Measurements from ENCODE around the gene AGPAT1. TPM values are rescaled to one million over a fixed set of nuclear protein-coding genes. Genes with fewer than 3 reads are reported as not detected.

AGPAT1 gene
- total and polyA plus RNA-seq, 2 of the 13 experiments (the other 11 are each of a cell fraction or from before 2014, with no cell fraction given) = 51.3 to 139 TPM

DNA sequence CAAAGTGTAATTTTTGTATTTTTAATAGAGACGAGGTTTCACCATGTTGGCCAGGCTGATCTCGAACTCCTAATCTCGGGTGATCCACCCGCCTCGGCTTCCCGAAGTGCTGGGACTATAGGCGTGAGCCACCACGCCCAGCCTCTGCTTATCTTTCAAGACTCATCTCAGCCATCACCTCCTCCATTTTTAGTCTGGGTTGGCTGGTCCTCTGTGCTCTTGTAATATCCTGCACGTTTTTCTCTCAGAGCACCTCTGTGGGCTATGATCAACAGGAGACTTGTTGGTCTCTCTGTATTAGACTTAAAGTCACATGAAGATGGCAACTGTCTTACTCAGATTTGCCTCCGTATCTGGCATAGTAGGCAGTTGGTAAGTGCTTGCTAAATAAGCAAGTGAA lies 40.4 kb upstream of the AGPAT1 start (continued):
- no peak for TF ChIP-seq MXD4 (CRISPR knock-in tag; IDR thresholded peaks at IDR 0.05)
- no peak for TF ChIP-seq PAX8 (CRISPR knock-in tag; IDR thresholded peaks at IDR 0.05; ENCODE audit: borderline replicate concordance)
- TF ChIP-seq ZNF441 (CRISPR knock-in tag; IDR thresholded peaks at IDR 0.05; ENCODE audit: borderline replicate concordance) = no peak
- no peak for TF ChIP-seq KDM4B (CRISPR knock-in tag; IDR thresholded peaks at IDR 0.05)
- TF ChIP-seq CREM (IDR thresholded peaks at IDR 0.05) = no peak
- TF ChIP-seq CREM (CRISPR knock-in tag; IDR thresholded peaks at IDR 0.05) = no peak
- TF ChIP-seq MTA1 (CRISPR knock-in tag; IDR thresholded peaks at IDR 0.05; ENCODE audit: borderline replicate concordance) = no peak
- TF ChIP-seq, protein P1, sequence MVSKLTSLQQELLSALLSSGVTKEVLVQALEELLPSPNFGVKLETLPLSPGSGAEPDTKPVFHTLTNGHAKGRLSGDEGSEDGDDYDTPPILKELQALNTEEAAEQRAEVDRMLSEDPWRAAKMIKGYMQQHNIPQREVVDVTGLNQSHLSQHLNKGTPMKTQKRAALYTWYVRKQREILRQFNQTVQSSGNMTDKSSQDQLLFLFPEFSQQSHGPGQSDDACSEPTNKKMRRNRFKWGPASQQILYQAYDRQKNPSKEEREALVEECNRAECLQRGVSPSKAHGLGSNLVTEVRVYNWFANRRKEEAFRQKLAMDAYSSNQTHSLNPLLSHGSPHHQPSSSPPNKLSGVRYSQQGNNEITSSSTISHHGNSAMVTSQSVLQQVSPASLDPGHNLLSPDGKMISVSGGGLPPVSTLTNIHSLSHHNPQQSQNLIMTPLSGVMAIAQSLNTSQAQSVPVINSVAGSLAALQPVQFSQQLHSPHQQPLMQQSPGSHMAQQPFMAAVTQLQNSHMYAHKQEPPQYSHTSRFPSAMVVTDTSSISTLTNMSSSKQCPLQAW (CRISPR knock-in tag; IDR thresholded peaks at IDR 0.05) = no peak
- TF ChIP-seq, protein P2, sequence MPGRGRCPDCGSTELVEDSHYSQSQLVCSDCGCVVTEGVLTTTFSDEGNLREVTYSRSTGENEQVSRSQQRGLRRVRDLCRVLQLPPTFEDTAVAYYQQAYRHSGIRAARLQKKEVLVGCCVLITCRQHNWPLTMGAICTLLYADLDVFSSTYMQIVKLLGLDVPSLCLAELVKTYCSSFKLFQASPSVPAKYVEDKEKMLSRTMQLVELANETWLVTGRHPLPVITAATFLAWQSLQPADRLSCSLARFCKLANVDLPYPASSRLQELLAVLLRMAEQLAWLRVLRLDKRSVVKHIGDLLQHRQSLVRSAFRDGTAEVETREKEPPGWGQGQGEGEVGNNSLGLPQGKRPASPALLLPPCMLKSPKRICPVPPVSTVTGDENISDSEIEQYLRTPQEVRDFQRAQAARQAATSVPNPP (CRISPR knock-in tag; IDR thresholded peaks at IDR 0.05) = no peak
- TF ChIP-seq, protein P3, sequence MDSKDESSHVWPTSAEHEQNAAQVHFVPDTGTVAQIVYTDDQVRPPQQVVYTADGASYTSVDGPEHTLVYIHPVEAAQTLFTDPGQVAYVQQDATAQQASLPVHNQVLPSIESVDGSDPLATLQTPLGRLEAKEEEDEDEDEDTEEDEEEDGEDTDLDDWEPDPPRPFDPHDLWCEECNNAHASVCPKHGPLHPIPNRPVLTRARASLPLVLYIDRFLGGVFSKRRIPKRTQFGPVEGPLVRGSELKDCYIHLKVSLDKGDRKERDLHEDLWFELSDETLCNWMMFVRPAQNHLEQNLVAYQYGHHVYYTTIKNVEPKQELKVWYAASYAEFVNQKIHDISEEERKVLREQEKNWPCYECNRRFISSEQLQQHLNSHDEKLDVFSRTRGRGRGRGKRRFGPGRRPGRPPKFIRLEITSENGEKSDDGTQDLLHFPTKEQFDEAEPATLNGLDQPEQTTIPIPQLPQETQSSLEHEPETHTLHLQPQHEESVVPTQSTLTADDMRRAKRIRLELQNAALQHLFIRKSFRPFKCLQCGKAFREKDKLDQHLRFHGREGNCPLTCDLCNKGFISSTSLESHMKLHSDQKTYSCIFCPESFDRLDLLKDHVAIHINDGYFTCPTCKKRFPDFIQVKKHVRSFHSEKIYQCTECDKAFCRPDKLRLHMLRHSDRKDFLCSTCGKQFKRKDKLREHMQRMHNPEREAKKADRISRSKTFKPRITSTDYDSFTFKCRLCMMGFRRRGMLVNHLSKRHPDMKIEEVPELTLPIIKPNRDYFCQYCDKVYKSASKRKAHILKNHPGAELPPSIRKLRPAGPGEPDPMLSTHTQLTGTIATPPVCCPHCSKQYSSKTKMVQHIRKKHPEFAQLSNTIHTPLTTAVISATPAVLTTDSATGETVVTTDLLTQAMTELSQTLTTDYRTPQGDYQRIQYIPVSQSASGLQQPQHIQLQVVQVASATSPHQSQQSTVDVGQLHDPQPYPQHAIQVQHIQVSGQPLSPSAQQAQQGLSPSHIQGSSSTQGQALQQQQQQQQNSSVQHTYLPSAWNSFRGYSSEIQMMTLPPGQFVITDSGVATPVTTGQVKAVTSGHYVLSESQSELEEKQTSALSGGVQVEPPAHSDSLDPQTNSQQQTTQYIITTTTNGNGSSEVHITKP (CRISPR knock-in tag; IDR thresholded peaks at IDR 0.05; ENCODE audit: low read depth) = no peak
- no peak for TF ChIP-seq CBX2 (IDR thresholded peaks at IDR 0.05; ENCODE audit: low read depth, low read length)
- TF ChIP-seq CBX2 (CRISPR knock-in tag; IDR thresholded peaks at IDR 0.05; ENCODE audit: low read depth) = no peak
- no peak for TF ChIP-seq MED13 (CRISPR knock-in tag; IDR thresholded peaks at IDR 0.05)
- TF ChIP-seq, protein P4, sequence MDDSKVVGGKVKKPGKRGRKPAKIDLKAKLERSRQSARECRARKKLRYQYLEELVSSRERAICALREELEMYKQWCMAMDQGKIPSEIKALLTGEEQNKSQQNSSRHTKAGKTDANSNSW (CRISPR knock-in tag; IDR thresholded peaks at IDR 0.05; ENCODE audit: borderline replicate concordance) = no peak
